Endothelial cell of umbilical vein (primary cell): ENCODE data around the gene CEACAM16. TPM values are rescaled to one million over a fixed set of nuclear protein-coding genes. Genes with fewer than 3 reads are reported as not detected.
A peak's percentile ranks its signal among the peaks of the same experiment; 100 is the strongest.

Experiments used
- Bru-seq: library from RNA; stranded (reverse); fragments of 400-500 nt; gene quantifications from one replicate; lab custom pipeline; 2021; lab: Mats Ljungman, UMichigan
- BruChase-seq, 2 experiments: library from RNA; stranded (reverse); fragments of 400-500 nt; gene quantifications; one replicate each; lab custom pipeline; 2021; lab: Mats Ljungman, UMichigan
- BruUV-seq: library from RNA; stranded (reverse); fragments of 400-500 nt; replicated peaks from 2 replicates; lab custom pipeline; 2021; lab: Mats Ljungman, UMichigan
- CTCF ChIA-PET: fragments of 300-600, 350-600 bp; sonication (Branson Sonifier 250); formaldehyde crosslinking; loops from one replicate; lab custom pipeline; 2021; ENCODE audit warnings: antibody characterized with exemption, inconsistent platforms; lab: Charles Lee
- POLR2A ChIA-PET: fragments of 300-600, 350-600 bp; sonication (Branson Sonifier 250); formaldehyde crosslinking; loops from one replicate; lab custom pipeline; 2021; ENCODE audit warnings: antibody characterized with exemption, inconsistent platforms; lab: Charles Lee
- DNase-seq: peaks from one replicate; pipeline ENCODE4 v3.0.0-alpha.2; 2011; ENCODE audit warnings: low read depth, low spot score
- FAIRE-seq: peaks from 2 replicates; lab custom pipeline; 2011; peaks lifted over from hg19 to GRCh38; lab: Jason Lieb, UNC
- H2AFZ ChIP-seq: 2 replicates; pipeline ENCODE4 v1.6.0; 2012; ENCODE audit warnings: low read depth, low read length, control low read depth, inconsistent platforms
- H3K27ac ChIP-seq: 2 replicates; pipeline ENCODE4 v1.5.1; 2011; ENCODE audit warnings: low read depth, mild to moderate bottlenecking, control low read depth, low read length, moderate library complexity; ENCODE audit not compliant: insufficient read depth
- H3K27me3 ChIP-seq, 2 experiments: 2 replicates each; pipeline versions ENCODE4 v1.6.0 to v1.6.1; 2011; ENCODE audit warnings: low read length in 2 of 2, mixed read lengths in 1 of 2; ENCODE audit not compliant: control insufficient read depth in 2 of 2, insufficient read depth in 2 of 2
- H3K36me3 ChIP-seq, 2 experiments: 2 replicates in 1 of 2; 3 replicates in 1 of 2; pipeline ENCODE4 v1.5.1; 2011; ENCODE audit warnings: low read length in 2 of 2, mild to moderate bottlenecking in 1 of 2, moderate library complexity in 1 of 2; ENCODE audit not compliant: control insufficient read depth in 2 of 2, insufficient read depth in 2 of 2; ENCODE audit errors: extremely low read depth in 1 of 2
- H3K4me1 ChIP-seq: 3 replicates; pipeline ENCODE4 v1.5.1; 2011; ENCODE audit warnings: mild to moderate bottlenecking, low read length; ENCODE audit not compliant: control insufficient read depth, insufficient read depth; ENCODE audit errors: extremely low read depth
- H3K4me2 ChIP-seq: 2 replicates; pipeline ENCODE4 v1.6.1; 2011; ENCODE audit warnings: low read length, control low read depth, mixed read lengths; ENCODE audit not compliant: insufficient read depth
- H3K4me3 ChIP-seq, 3 experiments: fragments of 200-600 bp in 1 of 3; sonication (generic), shearing (Covaris generic) in 1 of 3; replicated peaks in 1 of 3; 2 replicates each; pipeline ENCODE4 v1.5.1; 2011 to 2016; ENCODE audit warnings: control low read depth in 3 of 3, low read length in 3 of 3, mild to moderate bottlenecking in 2 of 3, inconsistent platforms in 1 of 3, low read depth in 1 of 3, moderate library complexity in 1 of 3; ENCODE audit not compliant: insufficient read depth in 1 of 3
- H3K79me2 ChIP-seq: 2 replicates; pipeline ENCODE4 v1.6.0; 2012; ENCODE audit warnings: low read length, inconsistent platforms; ENCODE audit not compliant: control insufficient read depth, insufficient read depth
- H3K9ac ChIP-seq: replicated peaks from 2 replicates; pipeline ENCODE3; 2011; ENCODE audit warnings: low read length, control low read depth; ENCODE audit not compliant: insufficient read depth; ENCODE audit errors: extremely low read depth
- H3K9me1 ChIP-seq: replicated peaks from 3 replicates; pipeline ENCODE4 v1.6.0; 2011; ENCODE audit warnings: mild to moderate bottlenecking, low read length; ENCODE audit not compliant: control insufficient read depth, insufficient read depth; ENCODE audit errors: extremely low read depth
- H3K9me3 ChIP-seq: replicated peaks from 2 replicates; pipeline ENCODE4 v1.5.1; 2012; ENCODE audit warnings: low read length, inconsistent platforms; ENCODE audit not compliant: control insufficient read depth, insufficient read depth
- H4K20me1 ChIP-seq: replicated peaks from 2 replicates; pipeline ENCODE3; 2011; ENCODE audit warnings: mild to moderate bottlenecking, low read length; ENCODE audit not compliant: control insufficient read depth, insufficient read depth; ENCODE audit errors: extremely low read depth
- CTCF ChIP-seq, 2 donors: IDR thresholded peaks; 1 replicate in 1 of 2; 2 replicates in 1 of 2; pipeline ENCODE4 v1.5.1; 2011; ENCODE audit warnings: low read length in 2 of 2, mild to moderate bottlenecking in 2 of 2, moderate library complexity in 2 of 2, control low read depth in 1 of 2, inconsistent platforms in 1 of 2, low read depth in 1 of 2; ENCODE audit not compliant: insufficient read depth in 1 of 2; ENCODE audit errors: extremely low read depth in 1 of 2
- EZH2 ChIP-seq: IDR thresholded peaks from 2 replicates; pipeline ENCODE4 v1.6.1; 2012; ENCODE audit warnings: borderline replicate concordance, low read depth, mild to moderate bottlenecking, moderate library complexity, low read length, inconsistent platforms; ENCODE audit not compliant: severe bottlenecking
- FOS ChIP-seq: IDR thresholded peaks from 2 replicates; pipeline ENCODE4 v1.6.1; 2011; ENCODE audit warnings: mild to moderate bottlenecking, low read length, moderate library complexity, borderline replicate concordance; ENCODE audit not compliant: insufficient read depth
- GATA2 ChIP-seq: IDR thresholded peaks from 2 replicates; pipeline ENCODE4 v1.7.0; 2011; ENCODE audit warnings: low read depth, mild to moderate bottlenecking, moderate library complexity, mixed read lengths, low read length; ENCODE audit not compliant: insufficient read length, insufficient read depth
- JUN ChIP-seq: IDR thresholded peaks from 2 replicates; pipeline ENCODE4 v1.6.1; 2011; ENCODE audit warnings: borderline replicate concordance, low read depth; ENCODE audit not compliant: insufficient read length, insufficient read depth
- MAX ChIP-seq: IDR thresholded peaks from 2 replicates; pipeline ENCODE4 v1.6.1; 2011; ENCODE audit not compliant: insufficient read depth, insufficient read length
- MYC ChIP-seq: IDR thresholded peaks from one replicate; pipeline ENCODE4 v1.6.1; 2011; ENCODE audit warnings: mild to moderate bottlenecking, low read depth, low read length
- POLR2A ChIP-seq: IDR thresholded peaks from 2 replicates; pipeline ENCODE4 v1.6.1; 2012; ENCODE audit warnings: low read depth, mild to moderate bottlenecking, control low read depth, low read length
- POLR2AphosphoS5 ChIP-seq: IDR thresholded peaks from 2 replicates; pipeline ENCODE4 v1.6.1; 2012; ENCODE audit warnings: low read depth, mild to moderate bottlenecking, control low read depth, low read length, moderate library complexity; ENCODE audit not compliant: insufficient read depth
- dilution Hi-C: fragments of 300-500 bp; cut with MboI; formaldehyde crosslinking; loops from one replicate; pipeline ENCODE4 v1.15.0; 2019; ENCODE audit warnings: low sequenced_read_pairs; ENCODE audit not compliant: extremely low pct_ligation_motif_present
- intact Hi-C: fragments of 100-400 bp; cut with micrococcal nuclease; formaldehyde crosslinking; loops from one replicate; pipeline ENCODE4 v1.10.0; 2022
- long read RNA-seq: library from polyadenylated mRNA; stranded (forward); transcript quantifications from one replicate; pipeline ENCODE4 v2.0.0, GENCODE V29; 2021
- polyA minus RNA-seq, 3 experiments: library from RNA; depleted of rRNA, polyadenylated mRNA; stranded (reverse); fragments of >200 nt; gene quantifications; 1 replicate in 1 of 3; 2 replicates in 2 of 3; pipeline ENCODE4 v1.2.3, GENCODE V29; 2011
- polyA plus RNA-seq, 4 experiments: library from polyadenylated mRNA; depleted of rRNA in 3 of 4; stranded (reverse) in 3 of 4; unstranded in 1 of 4; fragments of >200 nt; gene quantifications; 2 replicates each; pipeline versions ENCODE4 v1.2.1 to v1.2.3, GENCODE V29; 2011 to 2012; ENCODE audit warnings: missing spikeins in 1 of 4
- total RNA-seq: library from RNA; stranded (reverse); gene quantifications from 2 replicates; pipeline ENCODE4 v1.2.3, GENCODE V29; 2021

The CEACAM16 gene
- total RNA-seq (not detected in 2 replicates), polyA plus RNA-seq (not detected in 2 replicates), polyA minus RNA-seq (not detected in 2 replicates), Bru-seq, nascent RNA (not detected), BruChase-seq, experiment 1, labeled RNA remaining after a 6-hour chase (percentile 13 among the genes with signal in this experiment), BruChase-seq, experiment 2, labeled RNA remaining after a 2-hour chase (percentile 17 among the genes with signal in this experiment)
- not detected in 2 replicates for polyA plus RNA-seq (2011; cell fraction: cytosol; rRNA removed)
- polyA plus RNA-seq (2011; cell fraction: nucleus; rRNA removed), result not detected in 2 replicates
- polyA plus RNA-seq (2012), result not detected in 2 replicates
- not detected for polyA minus RNA-seq (2011; cell fraction: cytosol; rRNA and poly(A)+ RNA removed)
- polyA minus RNA-seq (2011; cell fraction: nucleus; rRNA and poly(A)+ RNA removed), result not detected in 2 replicates
- long read RNA-seq, result 0 reads

GRCh38 chr19:44698492-44699201 is at the start of gene CEACAM16:
Gene CEACAM16 (plus strand): TSS chr19:44699151. CDS start chr19:44701457, 2,306 bp downstream.
- POLR2A ChIA-PET, result no interaction called here
- no peaks in the 10 kb centered on the region for H3K9me3 ChIP-seq
- H3K36me3 ChIP-seq, result no peaks in the 10 kb centered on the region
- peaks cover 5% of the 10 kb centered on the region for H3K4me1 ChIP-seq
- H3K27ac ChIP-seq, result no peak within 1 kb of the TSS
- dilution Hi-C loops (no loop called here), intact Hi-C loops (no loop called here)
- H2AFZ ChIP-seq, result no peak within 1 kb of the TSS
- no peaks in the 10 kb centered on the region for H3K9me1 ChIP-seq
- CTCF ChIA-PET, result no interaction called here
- DNase-seq, result no peak
- no peaks in the 10 kb centered on the region for H3K79me2 ChIP-seq
- no peak within 1 kb of the TSS for H3K4me2 ChIP-seq
- H4K20me1 ChIP-seq, result no peaks in the 10 kb centered on the region
- no TSS peak for BruUV-seq
- no peak for FAIRE-seq
- H3K9ac ChIP-seq, result no peak within 1 kb of the TSS
- no peak within 1 kb of the TSS for H3K4me3 ChIP-seq
- TF ChIP-seq EZH2 (no peak), POLR2AphosphoS5 (no peak), FOS (no peak), GATA2 (no peak), JUN (no peak), MYC (no peak), CTCF (IDR thresholded peaks at IDR 0.05; ENCODE audit: extremely low read depth in 1 of 2, insufficient read depth in 1 of 2, low read depth in 1 of 2, low read length in 2 of 2) (no peak), POLR2A (no peak), MAX (no peak)
- no peaks in the 10 kb centered on the region for H3K27me3 ChIP-seq
